ENCODE results near the gene MRPL53.
"Not testable (repeated sequence)": the region's sequence is repeated elsewhere in the genome, so short reads cannot be mapped to it uniquely, and the experiment has no call there.

The MRPL53 gene

GRCh38 chr2:74448771-74449170 lies 23.7 kb downstream of the MRPL53 start:
- DNase-seq (ENCODE audit: low read depth) = no peak

GRCh38 chr2:74447230-74447999 lies 25.1 kb downstream of the MRPL53 start:
- DNase-seq (ENCODE audit: low read depth) = no peak

GRCh38 chr2:74444498-74445318 lies 27.8 kb downstream of the MRPL53 start:
- no peak for DNase-seq (ENCODE audit: low read depth)

GRCh38 chr2:74442483-74443297 lies 29.8 kb downstream of the MRPL53 start:
- DNase-seq (ENCODE audit: low read depth) = not testable (repeated sequence)

- DNase-seq (ENCODE audit: low read depth) = no peak
Measured at GRCh38 chr2:74441690-74442482, 30.6 kb downstream of the MRPL53 start, which contains the start of gene RTKN. RTKN (minus strand) TSS chr2:74441937; CDS start chr2:74441816, 121 bp downstream.

- DNase-seq (ENCODE audit: low read depth) = no peak
Measured at GRCh38 chr2:74441170-74441689, 31.2 kb downstream of the MRPL53 start.

GRCh38 chr2:74440378-74441169 lies 31.9 kb downstream of the MRPL53 start:
- no peak for DNase-seq (ENCODE audit: low read depth)

- DNase-seq (ENCODE audit: low read depth) = no peak
Measured at GRCh38 chr2:74439803-74440377, 32.6 kb downstream of the MRPL53 start.

- no peak for DNase-seq (ENCODE audit: low read depth)
Measured at GRCh38 chr2:74439373-74439772, 33.1 kb downstream of the MRPL53 start.

GRCh38 chr2:74438248-74438647 lies 34.2 kb downstream of the MRPL53 start:
- no peak for DNase-seq (ENCODE audit: low read depth)

GRCh38 chr2:74436848-74437695 lies 35.4 kb downstream of the MRPL53 start:
- DNase-seq (ENCODE audit: low read depth) = no peak

- DNase-seq (ENCODE audit: low read depth) = no peak
Measured at GRCh38 chr2:74436111-74436805, 36.2 kb downstream of the MRPL53 start.

- no peak for DNase-seq (ENCODE audit: low read depth)
Measured at GRCh38 chr2:74430502-74430901, 42.0 kb downstream of the MRPL53 start.

GRCh38 chr2:74429487-74430451 lies 42.7 kb downstream of the MRPL53 start:
- no peak for DNase-seq (ENCODE audit: low read depth)

- DNase-seq (ENCODE audit: low read depth) = no peak
Measured at GRCh38 chr2:74428675-74429074, 43.8 kb downstream of the MRPL53 start.

- DNase-seq (ENCODE audit: low read depth) = no peak
Measured at GRCh38 chr2:74427551-74427950, 44.9 kb downstream of the MRPL53 start.

- DNase-seq (ENCODE audit: low read depth) = no peak
Measured at GRCh38 chr2:74426181-74426758, 46.2 kb downstream of the MRPL53 start.
